ENCODE results near the gene DCAF7.

- no peak for TF ChIP-seq CTCF (IDR thresholded peaks at IDR 0.05 in 2 of 3, conservative IDR thresholded peaks at IDR 0.05 in 1 of 3; ENCODE audit: borderline replicate concordance in 1 of 3, insufficient read depth in 1 of 3, low read depth in 2 of 3, low read length in 2 of 3)
- TF ChIP-seq JUND (IDR thresholded peaks at IDR 0.05) = no peak
- no peak for TF ChIP-seq POLR2A (IDR thresholded peaks at IDR 0.05; ENCODE audit: borderline replicate concordance, extremely low read depth, insufficient read depth, insufficient read length)
- no peak for TF ChIP-seq RAD21 (IDR thresholded peaks at IDR 0.05; ENCODE audit: low read depth)
- TF ChIP-seq POLR2AphosphoS5 (IDR thresholded peaks at IDR 0.05; ENCODE audit: low read depth, low read length) = no peak
Observed at GRCh38 chr17:63519972-63520882, 30.1 kb upstream of the DCAF7 start.
